NB4 (cell line): Measurements from ENCODE around the gene CTAG1B.
"Not testable (repeated sequence)": the region's sequence is repeated elsewhere in the genome, so short reads cannot be mapped to it uniquely, and the experiment has no call there.

Source experiments
- DNase-seq: peaks from one replicate; pipeline ENCODE4 v3.0.0; 2010; ENCODE audit warnings: low read depth
- H3K4me3 ChIP-seq: one replicate; pipeline ENCODE4 v1.5.1; 2011; ENCODE audit warnings: mild to moderate bottlenecking, low read depth, low read length, moderate library complexity
- CTCF ChIP-seq: IDR thresholded peaks from one replicate; pipeline ENCODE4 v1.5.1; 2012; ENCODE audit warnings: low read depth, low read length
- MAX ChIP-seq: IDR thresholded peaks from 2 replicates; pipeline ENCODE4 v1.6.1; 2011; ENCODE audit warnings: low read depth, low read length
- MYC ChIP-seq: IDR thresholded peaks from 2 replicates; pipeline ENCODE4 v1.6.1; 2011; ENCODE audit warnings: low read depth, low read length
- POLR2A ChIP-seq: IDR thresholded peaks from 2 replicates; pipeline ENCODE4 v1.6.1; 2011; ENCODE audit warnings: mild to moderate bottlenecking; ENCODE audit not compliant: insufficient read length; ENCODE audit errors: extremely low read depth

The CTAG1B gene

GRCh38 chrX:154652311-154653047, 33.4 kb upstream of the CTAG1B start:
- TF ChIP-seq POLR2A (no peak), MAX (no peak), CTCF (no peak), MYC (no peak)
- DNase-seq, result no peak
- H3K4me3 ChIP-seq, result no peak overlapping the region

- DNase-seq, result no peak
- no peak for TF ChIP-seq MAX
- TF ChIP-seq CTCF, result no peak
- TF ChIP-seq POLR2A, result no peak
- no peak for TF ChIP-seq MYC
- no peak overlapping the region for H3K4me3 ChIP-seq
Measured at GRCh38 chrX:154650221-154650510, 31.1 kb upstream of the CTAG1B start.

GRCh38 chrX:154649503-154650220, 30.6 kb upstream of the CTAG1B start:
- DNase-seq, result no peak
- no peak for TF ChIP-seq CTCF
- no peak for TF ChIP-seq MYC
- TF ChIP-seq POLR2A, result no peak
- TF ChIP-seq MAX, result no peak
- no peak overlapping the region for H3K4me3 ChIP-seq

GRCh38 chrX:154648931-154649330, 29.8 kb upstream of the CTAG1B start:
- no peak for DNase-seq
- no peak overlapping the region for H3K4me3 ChIP-seq
- TF ChIP-seq MAX (no peak), CTCF (no peak), MYC (no peak)

- not testable (repeated sequence) for H3K4me3 ChIP-seq, DNase-seq
Measured at GRCh38 chrX:154645745-154646378, 26.8 kb upstream of the CTAG1B start.

- not testable (repeated sequence) for DNase-seq, H3K4me3 ChIP-seq
Measured at GRCh38 chrX:154643708-154644107, 24.6 kb upstream of the CTAG1B start.

- not testable (repeated sequence) for DNase-seq, H3K4me3 ChIP-seq
Measured at GRCh38 chrX:154641740-154642139, 22.7 kb upstream of the CTAG1B start.

- not testable (repeated sequence) for H3K4me3 ChIP-seq, DNase-seq
Measured at GRCh38 chrX:154633661-154634060, 14.6 kb upstream of the CTAG1B start.

- H3K4me3 ChIP-seq, DNase-seq: not testable (repeated sequence)
Measured at GRCh38 chrX:154630949-154631348, 11.9 kb upstream of the CTAG1B start.

- not testable (repeated sequence) for DNase-seq, H3K4me3 ChIP-seq
Measured at GRCh38 chrX:154628960-154629359, 9.9 kb upstream of the CTAG1B start.

- DNase-seq, H3K4me3 ChIP-seq: not testable (repeated sequence)
Measured at GRCh38 chrX:154620767-154621414, 1.8 kb upstream of the CTAG1B start.
